IMR-90 (cell line): ENCODE data around the gene DSC3.

Source experiments
- BHLHE40 ChIP-seq: fragments of 150-350 bp; IDR thresholded peaks from 2 replicates; pipeline ENCODE4 v1.6.1; 2016; ENCODE audit warnings: mild to moderate bottlenecking, low read depth, low read length
- ELK1 ChIP-seq: fragments of 150-350 bp; IDR thresholded peaks from 2 replicates; pipeline ENCODE4 v1.6.1; 2016; ENCODE audit warnings: low read depth, mild to moderate bottlenecking, low read length, moderate library complexity, borderline replicate concordance
- FOS ChIP-seq: fragments of 150-350 bp; IDR thresholded peaks from 2 replicates; pipeline ENCODE4 v1.6.1; 2016; ENCODE audit warnings: low read depth, low read length
- MAZ ChIP-seq: IDR thresholded peaks from 2 replicates; pipeline ENCODE4 v1.6.1; 2012; ENCODE audit warnings: low read depth, mild to moderate bottlenecking, low read length, improper control_type of control experiment, moderate library complexity, borderline replicate concordance
- MXI1 ChIP-seq: IDR thresholded peaks from 2 replicates; pipeline ENCODE4 v1.6.1; 2012; ENCODE audit warnings: low read depth, mild to moderate bottlenecking, low read length, moderate library complexity, borderline replicate concordance
- NFE2L2 ChIP-seq: fragments of 150-350 bp; IDR thresholded peaks from 2 replicates; pipeline ENCODE4 v1.6.1; 2016; ENCODE audit warnings: low read depth, mild to moderate bottlenecking, low read length
- POLR2A ChIP-seq: IDR thresholded peaks from 2 replicates; pipeline ENCODE4 v1.6.1; 2012; ENCODE audit warnings: mild to moderate bottlenecking, low read depth, low read length
- RAD21 ChIP-seq: IDR thresholded peaks from 2 replicates; pipeline ENCODE4 v1.6.1; 2012; ENCODE audit warnings: low read length, improper control_type of control experiment
- SMC3 ChIP-seq: fragments of 150-350 bp; IDR thresholded peaks from 2 replicates; pipeline ENCODE4 v1.6.1; 2016; ENCODE audit warnings: low read depth, mild to moderate bottlenecking, antibody characterized with exemption, low read length, moderate library complexity
- USF2 ChIP-seq: fragments of 150-350 bp; IDR thresholded peaks from 2 replicates; pipeline ENCODE4 v1.6.1; 2017; ENCODE audit warnings: mild to moderate bottlenecking, antibody characterized with exemption, low read length, low read depth
- TF ChIP-seq, protein P1 (sequence below): conservative IDR thresholded peaks from 2 replicates; pipeline ENCODE4 v1.5.1; 2012; ENCODE audit warnings: mild to moderate bottlenecking, low read depth, low read length, improper control_type of control experiment

DNA sequence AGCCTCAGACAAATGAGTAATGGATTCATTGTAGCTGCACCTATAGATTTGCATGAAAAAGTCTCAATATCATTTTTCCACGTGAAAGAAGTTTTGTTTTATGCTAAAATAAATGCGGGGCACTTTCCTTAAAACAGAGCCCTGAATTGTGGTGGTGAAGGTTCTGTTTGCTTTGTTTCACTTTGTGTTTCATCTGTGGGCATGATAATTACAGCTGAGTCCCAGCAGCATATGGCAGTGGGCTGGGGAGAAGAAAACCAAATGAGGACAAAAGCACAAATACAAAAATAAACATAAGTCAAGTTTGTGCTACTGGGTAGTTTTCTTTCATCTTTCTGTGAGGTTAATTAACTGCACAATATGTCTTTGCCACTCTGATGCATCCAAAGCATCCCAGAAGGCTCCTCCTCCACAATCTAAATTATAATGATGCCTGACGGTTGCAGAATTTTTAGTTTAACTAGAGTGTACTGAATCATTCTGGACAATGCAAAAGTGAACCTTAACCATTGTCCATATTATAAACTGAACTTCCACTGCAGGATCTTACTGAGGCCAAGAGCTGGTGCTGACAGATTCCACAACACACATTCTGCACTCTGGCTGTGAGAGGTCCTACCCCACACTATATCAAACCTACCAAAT lies 97.6 kb downstream of the DSC3 start:
- TF ChIP-seq, protein P1, sequence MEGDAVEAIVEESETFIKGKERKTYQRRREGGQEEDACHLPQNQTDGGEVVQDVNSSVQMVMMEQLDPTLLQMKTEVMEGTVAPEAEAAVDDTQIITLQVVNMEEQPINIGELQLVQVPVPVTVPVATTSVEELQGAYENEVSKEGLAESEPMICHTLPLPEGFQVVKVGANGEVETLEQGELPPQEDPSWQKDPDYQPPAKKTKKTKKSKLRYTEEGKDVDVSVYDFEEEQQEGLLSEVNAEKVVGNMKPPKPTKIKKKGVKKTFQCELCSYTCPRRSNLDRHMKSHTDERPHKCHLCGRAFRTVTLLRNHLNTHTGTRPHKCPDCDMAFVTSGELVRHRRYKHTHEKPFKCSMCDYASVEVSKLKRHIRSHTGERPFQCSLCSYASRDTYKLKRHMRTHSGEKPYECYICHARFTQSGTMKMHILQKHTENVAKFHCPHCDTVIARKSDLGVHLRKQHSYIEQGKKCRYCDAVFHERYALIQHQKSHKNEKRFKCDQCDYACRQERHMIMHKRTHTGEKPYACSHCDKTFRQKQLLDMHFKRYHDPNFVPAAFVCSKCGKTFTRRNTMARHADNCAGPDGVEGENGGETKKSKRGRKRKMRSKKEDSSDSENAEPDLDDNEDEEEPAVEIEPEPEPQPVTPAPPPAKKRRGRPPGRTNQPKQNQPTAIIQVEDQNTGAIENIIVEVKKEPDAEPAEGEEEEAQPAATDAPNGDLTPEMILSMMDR, result no peak
- TF ChIP-seq POLR2A (no peak), ELK1 (no peak), MXI1 (no peak), SMC3 (no peak), BHLHE40 (no peak), USF2 (no peak), NFE2L2 (no peak), RAD21 (no peak), MAZ (no peak), FOS (no peak)
